Measurements from ENCODE around the gene CTNNBL1.

The CTNNBL1 gene

DNA sequence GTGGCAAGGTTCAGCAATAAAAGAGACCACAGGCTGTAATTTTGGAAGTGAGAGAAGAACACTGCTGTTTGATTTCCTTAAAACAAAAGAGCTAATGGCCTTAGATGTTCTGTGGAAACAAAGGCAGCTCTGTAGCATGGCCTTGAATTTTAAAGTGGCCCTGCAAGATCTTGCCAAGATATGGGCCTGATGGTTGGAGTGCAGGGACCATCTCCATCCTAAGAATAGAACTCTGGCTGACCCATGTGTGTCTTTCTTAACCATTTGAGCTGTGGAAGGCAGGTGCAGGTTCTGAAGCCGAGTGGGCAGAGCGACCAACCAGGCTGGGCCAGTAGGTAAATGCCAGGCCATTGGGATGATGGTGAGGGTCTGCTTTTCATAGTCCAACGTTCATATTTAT lies 135.3 kb downstream of the CTNNBL1 start:
- TF ChIP-seq POLR2A (IDR thresholded peaks at IDR 0.05; ENCODE audit: low read length) (no peak), GATA1 (IDR thresholded peaks at IDR 0.05; ENCODE audit: low read depth, low read length) (no peak)
- DNase-seq, result no peak

DNA sequence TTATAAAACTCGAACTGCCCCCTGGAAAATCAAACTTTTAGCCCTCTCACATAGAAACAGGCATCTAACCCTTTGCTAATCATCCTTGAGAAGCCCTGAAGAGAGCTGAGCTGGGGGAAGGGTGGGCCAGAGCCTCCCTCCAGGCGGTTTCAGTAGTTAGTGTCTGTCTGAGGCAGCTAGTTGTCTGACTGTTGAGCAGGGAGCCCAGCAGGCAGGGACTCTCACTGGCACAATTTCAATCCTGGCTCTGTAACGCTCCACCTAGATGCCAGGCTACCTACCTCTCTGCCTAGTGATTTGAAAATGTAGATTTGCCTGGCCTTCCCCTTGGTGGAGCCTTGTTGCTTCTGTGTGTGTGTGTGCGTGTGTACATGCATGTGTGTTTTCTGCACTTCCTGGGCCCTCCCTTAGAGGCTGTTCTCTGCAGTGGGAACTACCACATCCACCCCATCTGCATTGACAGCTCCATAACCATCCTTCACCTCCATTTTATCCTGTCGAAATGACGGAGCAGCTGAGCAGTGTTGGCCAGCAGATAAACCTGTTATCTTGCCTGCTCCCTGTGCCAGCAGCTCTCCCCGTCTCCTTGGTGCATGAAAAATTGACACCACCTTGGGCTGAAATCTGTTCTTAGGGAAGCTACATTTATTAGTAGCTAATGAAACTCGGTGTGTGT lies 139.5 kb downstream of the CTNNBL1 start:
- peak; percentile 57 to 78 for DNase-seq
- TF ChIP-seq GATA1 (IDR thresholded peaks at IDR 0.05; ENCODE audit: low read depth, low read length) (peak; percentile 51), POLR2A (IDR thresholded peaks at IDR 0.05; ENCODE audit: low read length) (no peak)

DNA sequence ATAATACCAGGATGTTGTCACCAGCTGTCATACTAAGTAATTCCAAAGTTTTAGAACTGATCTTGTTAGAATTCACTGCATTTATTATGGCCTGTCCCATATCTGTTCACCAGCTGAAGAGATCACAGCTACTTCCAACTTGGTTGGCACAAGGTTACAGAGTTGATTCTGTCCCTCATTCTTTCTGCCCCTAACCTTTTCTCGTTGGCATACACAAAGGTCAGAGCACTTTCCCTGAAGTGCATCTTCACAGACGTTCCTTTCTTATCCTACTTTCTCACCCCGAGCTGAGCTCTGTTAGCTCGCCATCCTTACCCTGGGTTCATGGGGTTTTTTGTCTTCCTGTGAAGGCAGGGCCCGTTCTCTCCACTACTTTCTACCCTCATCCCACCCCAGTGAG lies 143.1 kb downstream of the CTNNBL1 start:
- DNase-seq, result no peak
- no peak for TF ChIP-seq POLR2A (IDR thresholded peaks at IDR 0.05; ENCODE audit: low read length)
- TF ChIP-seq GATA1 (IDR thresholded peaks at IDR 0.05; ENCODE audit: low read depth, low read length), result no peak

DNA sequence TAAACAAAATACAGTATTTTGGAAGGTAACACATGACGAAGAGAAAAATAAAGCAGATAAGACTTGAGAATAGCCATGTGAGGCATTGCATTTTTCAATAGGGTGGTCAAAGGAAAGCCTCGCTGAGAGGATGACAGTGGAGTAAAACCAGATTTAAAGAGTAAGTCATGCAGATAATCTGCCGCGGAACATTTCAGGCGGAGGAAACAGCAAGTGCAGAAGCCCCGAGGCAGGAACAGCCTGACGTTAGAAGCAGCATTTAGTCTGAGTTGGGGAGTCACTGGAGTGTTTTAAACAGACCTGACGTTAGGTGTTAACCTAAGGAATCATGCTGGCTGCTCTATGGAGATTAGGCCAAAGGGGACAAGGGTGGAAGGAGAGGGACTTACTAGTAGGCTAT lies 144.1 kb downstream of the CTNNBL1 start:
- TF ChIP-seq POLR2A (IDR thresholded peaks at IDR 0.05; ENCODE audit: low read length) (no peak), GATA1 (IDR thresholded peaks at IDR 0.05; ENCODE audit: low read depth, low read length) (no peak)
- no peak for DNase-seq

DNA sequence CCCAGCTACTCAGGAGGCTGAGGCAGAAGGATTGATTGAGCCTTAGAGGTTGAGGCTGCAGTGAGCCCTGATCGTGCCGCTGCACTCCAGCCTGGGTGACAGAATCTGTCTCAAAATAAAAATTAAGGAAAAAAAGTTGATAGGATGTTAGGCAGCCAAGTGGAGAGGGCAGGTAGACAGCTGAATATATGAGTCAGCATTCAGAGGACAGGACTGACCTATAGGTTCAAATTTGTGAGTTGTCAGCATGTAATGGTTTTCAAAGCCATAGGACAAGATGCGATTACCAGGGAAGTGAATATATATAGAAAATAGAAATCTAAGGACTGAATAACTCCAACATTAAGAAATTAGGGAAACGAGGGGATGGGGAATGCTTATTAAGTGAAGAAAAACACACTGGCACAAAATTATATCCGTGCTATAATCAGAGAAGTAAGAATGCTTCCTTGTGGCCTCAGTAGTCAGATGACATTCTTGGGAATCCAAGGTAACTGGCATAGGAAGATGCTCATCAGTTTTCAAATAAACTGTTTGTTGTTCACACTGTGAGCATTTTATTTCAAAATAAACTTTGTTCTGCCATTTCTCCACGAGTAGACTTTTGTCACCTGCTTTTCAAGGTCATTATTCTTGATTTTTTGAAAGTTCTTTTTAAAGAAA lies 145.1 kb downstream of the CTNNBL1 start:
- no peak for DNase-seq
- no peak for TF ChIP-seq GATA1 (IDR thresholded peaks at IDR 0.05; ENCODE audit: low read depth, low read length)
- TF ChIP-seq POLR2A (IDR thresholded peaks at IDR 0.05; ENCODE audit: low read length), result no peak

DNA sequence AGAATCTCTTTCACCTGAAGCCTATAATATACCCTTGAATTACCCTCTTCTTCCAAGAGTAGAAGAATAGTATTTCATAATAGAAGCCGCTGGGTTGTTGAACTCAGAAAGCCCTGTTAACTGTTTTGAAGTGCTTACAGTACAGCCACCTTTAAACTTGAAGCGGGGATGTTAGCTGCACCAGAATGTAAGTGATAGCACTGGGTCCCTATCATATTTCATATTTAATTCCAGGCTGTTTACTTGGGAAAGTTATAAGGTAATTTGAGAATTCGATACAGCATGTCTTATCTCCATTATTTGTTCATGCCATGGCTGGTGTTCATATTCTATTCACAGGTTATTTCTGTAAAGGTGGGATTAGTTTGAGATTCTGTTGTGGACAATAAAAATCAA lies 145.6 kb downstream of the CTNNBL1 start:
- no peak for TF ChIP-seq POLR2A (IDR thresholded peaks at IDR 0.05; ENCODE audit: low read length)
- no peak for TF ChIP-seq GATA1 (IDR thresholded peaks at IDR 0.05; ENCODE audit: low read depth, low read length)
- no peak for DNase-seq

DNA sequence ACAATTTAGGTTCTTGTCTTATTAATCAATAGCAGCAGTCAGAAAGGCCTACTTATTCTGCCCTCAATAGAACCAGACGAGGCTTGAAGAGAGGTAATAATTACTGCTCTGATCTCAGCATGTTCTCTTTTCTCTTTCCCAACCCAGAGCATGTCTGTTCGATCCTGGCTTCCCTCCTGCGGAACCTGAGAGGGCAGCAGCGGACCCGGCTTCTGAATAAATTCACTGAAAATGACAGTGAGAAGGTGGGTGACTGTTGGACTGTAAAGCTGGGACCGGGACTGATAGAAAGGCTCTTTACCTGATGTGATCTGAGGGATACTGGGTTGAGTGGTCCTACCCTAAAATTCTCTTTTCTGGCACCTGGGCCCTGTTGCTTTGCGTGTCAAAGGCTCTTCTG lies 146.1 kb downstream of the CTNNBL1 start:
- no peak for DNase-seq

DNA sequence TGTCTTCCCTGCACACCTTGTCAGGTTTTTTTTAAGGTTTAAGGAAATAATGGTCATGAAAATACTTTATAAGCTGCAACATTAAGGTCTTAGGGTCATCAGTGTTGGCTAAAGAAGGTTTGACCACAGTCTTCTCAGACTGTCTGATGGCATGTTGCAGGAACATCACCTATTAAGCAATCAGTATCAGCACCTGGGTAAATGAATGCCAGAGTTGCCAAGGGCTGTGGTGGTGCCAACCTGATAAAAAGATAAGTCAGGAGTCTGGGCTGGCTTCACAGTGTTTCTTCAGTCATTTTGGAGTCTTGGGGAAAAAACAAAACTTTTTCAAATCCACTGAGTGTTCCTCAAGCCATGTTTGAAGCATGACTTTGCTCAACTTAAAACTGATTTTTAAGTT lies 147.6 kb downstream of the CTNNBL1 start:
- no peak for TF ChIP-seq POLR2A (IDR thresholded peaks at IDR 0.05; ENCODE audit: low read length)
- TF ChIP-seq GATA1 (IDR thresholded peaks at IDR 0.05; ENCODE audit: low read depth, low read length), result no peak
- no peak for DNase-seq

More for the DNA sequence above, 146.1 kb downstream of the CTNNBL1 start:
- TF ChIP-seq POLR2A (IDR thresholded peaks at IDR 0.05; ENCODE audit: low read length) (no peak), GATA1 (IDR thresholded peaks at IDR 0.05; ENCODE audit: low read depth, low read length) (no peak)

DNA sequence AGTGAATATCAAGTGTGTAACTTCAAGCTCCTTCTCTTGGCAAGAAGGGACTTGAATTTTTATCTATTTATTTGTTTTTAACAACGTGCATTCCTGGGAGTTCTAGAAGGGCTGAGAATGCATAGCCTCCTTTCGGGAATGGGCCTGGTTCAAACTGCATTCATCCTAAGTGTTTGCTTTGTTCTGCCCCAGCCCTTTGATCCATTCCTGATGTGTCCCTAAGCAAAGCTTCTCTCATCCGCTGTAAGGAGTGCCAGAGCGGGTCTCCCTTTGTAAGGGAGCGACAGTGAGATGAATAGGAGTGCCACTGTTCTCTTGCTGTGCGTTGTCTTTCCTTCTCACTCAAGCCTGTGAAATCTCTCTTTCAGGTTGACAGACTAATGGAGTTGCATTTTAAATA lies 148.1 kb downstream of the CTNNBL1 start:
- no peak for DNase-seq
- no peak for TF ChIP-seq POLR2A (IDR thresholded peaks at IDR 0.05; ENCODE audit: low read length)
- TF ChIP-seq GATA1 (IDR thresholded peaks at IDR 0.05; ENCODE audit: low read depth, low read length), result no peak

DNA sequence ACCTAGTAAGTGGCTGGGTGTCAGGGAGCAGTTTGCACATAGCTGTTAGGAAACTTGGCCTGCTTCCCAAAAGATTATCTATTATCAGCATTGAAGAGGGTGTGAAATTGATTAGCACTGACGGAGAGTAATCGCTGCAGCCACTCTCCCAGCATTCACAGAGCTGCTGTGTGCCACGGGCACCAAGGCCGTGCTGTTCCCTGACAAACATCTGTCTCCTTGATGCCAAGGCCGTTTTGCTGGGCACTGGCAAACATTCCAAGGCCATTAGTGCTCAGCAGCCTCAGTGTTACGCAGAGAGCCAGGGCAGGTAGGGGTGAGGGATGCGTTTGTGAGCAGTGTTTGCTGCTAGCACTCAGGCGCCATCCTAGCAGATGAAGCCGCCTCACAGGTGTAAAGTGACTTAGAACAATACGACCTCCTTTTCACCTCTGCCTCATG lies 151.4 kb downstream of the CTNNBL1 start:
- peak; percentile 69 to 85 for DNase-seq

DNA sequence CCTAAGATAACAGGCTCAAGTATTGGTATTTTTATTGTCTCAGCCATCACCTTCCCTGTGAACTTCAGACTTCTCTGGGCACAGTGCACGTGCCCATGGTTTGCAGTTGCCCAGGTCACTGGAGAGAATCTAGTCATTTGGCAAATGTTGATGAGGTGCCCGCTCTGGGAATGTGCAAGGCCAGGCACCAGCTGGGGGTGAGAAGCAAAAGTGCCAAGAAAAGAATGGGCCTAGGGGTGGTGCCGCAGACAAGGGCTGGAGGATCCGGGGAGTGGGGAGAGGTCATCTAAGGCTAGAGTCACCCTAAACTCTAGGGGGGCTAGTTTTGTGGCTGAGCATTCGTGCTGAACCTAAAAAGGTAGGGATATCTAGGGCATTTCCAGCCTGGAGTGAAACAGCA lies 152.0 kb downstream of the CTNNBL1 start:
- TF ChIP-seq GATA1 (IDR thresholded peaks at IDR 0.05; ENCODE audit: low read depth, low read length) (no peak), POLR2A (IDR thresholded peaks at IDR 0.05; ENCODE audit: low read length) (no peak)
- no peak for DNase-seq

More for the DNA sequence above, 151.4 kb downstream of the CTNNBL1 start:
- TF ChIP-seq POLR2A (IDR thresholded peaks at IDR 0.05; ENCODE audit: low read length) (no peak), GATA1 (IDR thresholded peaks at IDR 0.05; ENCODE audit: low read depth, low read length) (no peak)

DNA sequence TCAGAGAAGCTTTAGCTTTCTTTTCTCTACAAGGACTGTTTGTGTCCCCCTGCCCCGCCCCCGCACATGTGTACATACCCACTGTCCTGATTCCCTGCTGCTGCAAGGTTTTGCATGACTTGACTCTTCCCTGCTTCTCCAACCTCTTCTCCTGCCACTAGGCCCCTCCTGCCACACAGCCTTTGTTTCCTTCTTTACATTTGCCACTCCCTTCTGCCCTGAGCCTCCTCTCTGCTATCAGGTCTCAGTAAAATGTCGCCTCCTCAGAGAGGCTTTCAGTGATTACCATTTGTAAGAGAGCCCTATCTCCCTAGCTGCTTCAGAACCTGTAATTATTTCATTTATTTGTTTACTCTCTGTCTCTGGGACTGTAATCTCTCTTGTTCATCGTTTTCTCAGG lies 152.7 kb downstream of the CTNNBL1 start:
- TF ChIP-seq GATA1 (IDR thresholded peaks at IDR 0.05; ENCODE audit: low read depth, low read length) (no peak), POLR2A (IDR thresholded peaks at IDR 0.05; ENCODE audit: low read length) (no peak)
- DNase-seq, result peak in 1 of 2 experiments; percentile 5

DNA sequence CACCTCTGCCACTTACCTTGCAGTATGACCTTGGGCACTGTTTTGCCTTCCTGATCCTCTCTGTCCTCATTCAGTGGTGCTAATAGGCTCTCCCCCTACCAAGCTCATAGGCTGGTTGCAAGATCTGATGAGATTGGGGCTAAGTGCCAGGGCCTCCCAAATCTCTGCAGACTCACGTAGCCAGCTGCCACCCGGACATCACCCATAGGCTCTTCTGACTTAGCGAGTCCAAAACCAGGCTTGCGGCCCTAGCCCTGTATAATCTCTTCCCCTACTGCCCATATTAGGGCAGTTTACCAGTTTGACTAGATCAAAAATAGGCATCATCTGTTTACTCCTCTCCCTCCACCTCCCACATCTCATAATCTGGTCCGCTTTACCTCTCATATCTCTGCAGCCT lies 154.9 kb downstream of the CTNNBL1 start:
- TF ChIP-seq GATA1 (IDR thresholded peaks at IDR 0.05; ENCODE audit: low read depth, low read length) (no peak), POLR2A (IDR thresholded peaks at IDR 0.05; ENCODE audit: low read length) (no peak)
- DNase-seq, result no peak

DNA sequence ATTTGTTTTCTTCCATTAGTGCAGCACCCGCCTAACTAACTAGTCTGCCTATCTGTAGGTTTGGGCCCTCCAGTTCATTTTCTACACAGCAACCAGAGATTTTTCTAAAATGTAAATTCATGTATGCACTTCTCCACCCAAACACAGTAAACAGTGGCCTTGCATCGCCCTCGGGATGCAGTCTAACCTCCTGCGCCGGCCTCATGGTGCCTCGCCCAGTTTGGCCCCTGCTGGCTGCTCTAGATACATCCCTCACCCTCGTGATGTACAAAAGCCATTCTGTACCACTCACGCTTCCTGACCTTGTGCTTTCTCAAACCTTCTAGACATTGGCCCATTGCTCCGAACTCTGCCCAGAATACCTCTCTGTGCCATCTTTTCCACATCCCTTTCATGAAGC lies 155.3 kb downstream of the CTNNBL1 start:
- DNase-seq, result peak; percentile 53 to 55
- no peak for TF ChIP-seq GATA1 (IDR thresholded peaks at IDR 0.05; ENCODE audit: low read depth, low read length)
- no peak for TF ChIP-seq POLR2A (IDR thresholded peaks at IDR 0.05; ENCODE audit: low read length)

DNA sequence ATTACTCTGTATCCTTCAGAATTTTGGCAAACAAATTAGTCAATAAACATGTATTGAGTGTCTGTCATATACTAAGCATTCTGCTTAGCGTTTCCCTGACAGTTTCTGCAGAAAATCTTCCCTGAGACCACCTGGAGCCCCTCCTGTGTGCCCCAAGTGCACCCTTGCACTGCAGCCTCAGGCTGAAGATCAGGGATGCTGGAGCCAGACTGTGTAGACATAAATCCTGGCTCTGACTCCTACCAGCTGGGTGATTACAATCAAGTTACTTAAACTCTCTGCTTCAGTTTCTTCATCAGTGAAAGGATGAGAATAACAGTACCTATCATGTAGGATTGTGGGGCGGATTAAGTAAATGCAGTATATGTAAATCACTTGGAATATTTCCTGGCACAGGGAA lies 155.7 kb downstream of the CTNNBL1 start:
- no peak for TF ChIP-seq POLR2A (IDR thresholded peaks at IDR 0.05; ENCODE audit: low read length)
- TF ChIP-seq GATA1 (IDR thresholded peaks at IDR 0.05; ENCODE audit: low read depth, low read length), result no peak
- peak in 1 of 2 experiments; percentile 19 for DNase-seq

Data from erythroblast (primary cell).